AG09309 (cell line): ENCODE results near the gene NUDT3.

Source experiments
- DNase-seq: peaks from one replicate; pipeline ENCODE4 v3.0.0-alpha.2; 2010; ENCODE audit warnings: low read depth
- H3K4me3 ChIP-seq: 2 replicates; pipeline ENCODE4 v1.5.1; 2011; ENCODE audit warnings: mild to moderate bottlenecking, low read depth, low read length, moderate library complexity; ENCODE audit not compliant: control insufficient read depth
- TF ChIP-seq, protein P1 (sequence below): IDR thresholded peaks from 2 replicates; pipeline ENCODE4 v1.5.1; 2011; ENCODE audit warnings: mild to moderate bottlenecking, low read depth, low read length, inconsistent platforms; ENCODE audit not compliant: insufficient read depth, control insufficient read depth; ENCODE audit errors: missing control alignments

The NUDT3 gene

DNA sequence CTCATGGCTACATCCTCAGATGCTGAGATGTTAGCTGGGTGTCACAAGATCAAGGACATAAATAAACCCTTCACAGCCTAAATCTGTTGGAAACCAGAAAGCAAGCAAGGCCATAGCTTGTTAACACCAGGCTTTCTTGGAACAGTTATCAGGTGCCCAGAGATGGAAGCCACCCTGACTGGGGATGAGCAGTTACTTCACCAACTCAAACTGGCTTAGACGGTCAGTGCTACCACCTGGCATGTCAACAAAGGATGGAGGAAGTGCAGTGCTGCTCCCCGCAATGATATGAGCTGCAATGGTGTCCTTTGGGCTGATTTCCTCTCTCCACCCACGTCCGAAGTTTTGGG is 114.7 kb downstream of the NUDT3 start:
- no peak overlapping the region for H3K4me3 ChIP-seq
- TF ChIP-seq, protein P1, sequence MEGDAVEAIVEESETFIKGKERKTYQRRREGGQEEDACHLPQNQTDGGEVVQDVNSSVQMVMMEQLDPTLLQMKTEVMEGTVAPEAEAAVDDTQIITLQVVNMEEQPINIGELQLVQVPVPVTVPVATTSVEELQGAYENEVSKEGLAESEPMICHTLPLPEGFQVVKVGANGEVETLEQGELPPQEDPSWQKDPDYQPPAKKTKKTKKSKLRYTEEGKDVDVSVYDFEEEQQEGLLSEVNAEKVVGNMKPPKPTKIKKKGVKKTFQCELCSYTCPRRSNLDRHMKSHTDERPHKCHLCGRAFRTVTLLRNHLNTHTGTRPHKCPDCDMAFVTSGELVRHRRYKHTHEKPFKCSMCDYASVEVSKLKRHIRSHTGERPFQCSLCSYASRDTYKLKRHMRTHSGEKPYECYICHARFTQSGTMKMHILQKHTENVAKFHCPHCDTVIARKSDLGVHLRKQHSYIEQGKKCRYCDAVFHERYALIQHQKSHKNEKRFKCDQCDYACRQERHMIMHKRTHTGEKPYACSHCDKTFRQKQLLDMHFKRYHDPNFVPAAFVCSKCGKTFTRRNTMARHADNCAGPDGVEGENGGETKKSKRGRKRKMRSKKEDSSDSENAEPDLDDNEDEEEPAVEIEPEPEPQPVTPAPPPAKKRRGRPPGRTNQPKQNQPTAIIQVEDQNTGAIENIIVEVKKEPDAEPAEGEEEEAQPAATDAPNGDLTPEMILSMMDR = no peak
- no peak for DNase-seq

DNA sequence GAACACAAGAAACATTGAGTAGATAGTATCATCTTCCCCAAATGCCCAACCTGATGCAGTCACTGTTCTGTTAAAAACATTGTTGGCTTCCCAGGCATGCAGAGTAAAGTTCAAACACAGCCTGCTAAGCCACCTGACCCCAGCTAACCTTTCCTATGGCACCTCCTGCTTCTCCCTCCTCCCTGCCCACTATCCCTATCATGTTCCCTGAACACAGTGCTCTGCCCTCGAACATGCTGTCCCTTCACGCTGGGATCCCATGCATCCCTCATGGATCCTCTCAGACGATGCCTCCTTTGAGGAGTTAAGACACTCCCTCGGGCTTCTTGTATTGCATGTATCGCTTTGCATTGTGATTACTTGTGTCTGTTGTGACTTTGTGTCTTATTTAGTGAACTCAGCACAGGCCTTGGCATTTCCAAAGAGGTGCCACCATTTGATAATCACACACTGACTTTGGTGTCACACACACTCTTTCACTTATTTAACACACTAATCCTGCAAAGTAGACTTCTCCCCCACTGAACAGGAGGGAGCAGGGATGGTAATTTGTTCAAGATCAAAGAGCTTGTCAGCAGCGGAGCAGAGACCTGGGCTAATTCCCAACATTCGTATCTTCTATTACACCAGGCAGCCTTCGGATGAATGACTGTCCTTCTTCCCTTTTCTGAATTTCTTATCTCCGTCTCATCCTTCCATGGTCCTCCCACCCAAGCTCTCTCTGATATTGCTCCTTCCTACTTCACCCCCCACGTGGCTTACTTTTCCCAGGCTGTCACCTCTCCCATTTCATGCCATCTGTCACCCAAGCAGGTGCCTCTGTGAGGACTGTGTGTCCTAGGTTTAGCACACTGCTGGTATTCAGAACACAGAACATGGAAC is 115.3 kb downstream of the NUDT3 start:
- no peak overlapping the region for H3K4me3 ChIP-seq
- TF ChIP-seq, protein P1 = no peak
- DNase-seq = no peak

DNA sequence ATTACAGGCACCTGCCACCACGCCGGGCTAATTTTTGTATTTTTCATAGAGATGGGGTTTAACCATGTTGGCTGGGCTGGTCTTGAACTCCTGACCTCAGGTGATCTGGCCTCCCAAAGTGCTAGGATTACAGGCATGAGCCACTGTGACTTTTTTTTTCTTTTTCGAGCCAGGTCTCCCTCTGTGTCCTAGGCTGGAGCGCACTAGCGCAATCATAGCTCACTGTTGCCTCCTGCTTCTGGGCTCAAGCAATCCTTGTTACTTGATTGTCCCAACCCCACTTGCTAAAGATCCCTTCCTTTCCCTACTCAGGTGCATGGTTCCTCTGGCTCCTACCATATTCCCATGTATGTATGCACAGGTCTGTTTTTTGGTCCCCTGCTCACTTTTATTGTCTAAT is 116.3 kb downstream of the NUDT3 start:
- TF ChIP-seq, protein P1 = no peak
- no peak overlapping the region for H3K4me3 ChIP-seq

DNA sequence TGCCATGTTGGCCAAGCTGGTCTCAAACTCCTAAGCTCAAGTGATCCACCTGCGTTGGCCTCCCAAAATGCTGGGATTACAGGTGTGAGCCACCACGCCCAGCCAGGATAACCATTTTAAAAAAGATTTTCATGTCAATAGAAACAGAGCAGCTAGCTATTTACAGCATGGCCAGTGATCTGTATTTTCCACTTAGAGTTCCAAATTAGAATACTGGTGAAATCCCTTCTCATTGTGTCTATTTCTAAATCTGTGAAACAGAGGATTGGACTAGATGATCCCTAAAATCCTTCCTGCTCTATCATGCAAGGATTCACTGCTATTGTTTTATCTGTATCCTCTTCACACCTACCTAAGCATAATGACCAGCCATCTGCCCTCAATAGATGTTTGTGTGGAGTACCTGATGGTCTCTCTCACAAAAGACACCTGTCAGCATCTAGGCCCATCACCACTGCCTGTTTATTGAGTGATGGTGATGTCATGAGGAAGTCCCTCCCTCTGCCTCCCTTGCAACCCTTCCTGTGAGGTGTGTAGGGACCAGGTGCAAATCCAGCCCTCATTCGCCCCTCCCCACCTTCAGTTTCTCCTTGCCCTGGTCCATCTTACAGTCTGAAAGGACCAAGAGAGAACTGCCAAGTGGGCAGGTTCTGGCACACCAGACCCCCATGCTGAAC is 117.2 kb downstream of the NUDT3 start:
- TF ChIP-seq, protein P1 = no peak

More for the DNA sequence above, 116.3 kb downstream of the NUDT3 start:
- no peak for DNase-seq

DNA sequence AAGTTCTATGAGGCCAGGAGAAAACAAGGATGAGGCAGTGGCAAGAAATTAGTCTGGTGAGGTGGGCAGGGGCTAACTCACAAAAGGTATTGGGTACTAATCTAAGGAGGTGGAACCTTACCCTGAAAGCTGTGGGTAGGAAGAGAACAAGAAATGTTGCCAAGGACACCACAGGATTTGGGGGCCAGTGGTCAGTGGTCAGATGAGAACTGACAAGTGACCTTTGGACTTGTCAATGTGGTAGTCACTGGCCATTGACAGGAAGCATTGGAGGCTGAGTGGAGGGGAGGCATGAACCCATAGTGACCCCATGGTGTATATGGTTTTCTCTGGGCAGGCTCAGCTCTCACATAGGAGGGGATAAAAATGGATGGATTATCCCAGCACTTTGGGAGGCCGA is 118.3 kb downstream of the NUDT3 start:
- no peak overlapping the region for H3K4me3 ChIP-seq
- TF ChIP-seq, protein P1 = no peak
- DNase-seq = no peak

More for the DNA sequence above, 117.2 kb downstream of the NUDT3 start:
- no peak overlapping the region for H3K4me3 ChIP-seq
- DNase-seq = no peak

DNA sequence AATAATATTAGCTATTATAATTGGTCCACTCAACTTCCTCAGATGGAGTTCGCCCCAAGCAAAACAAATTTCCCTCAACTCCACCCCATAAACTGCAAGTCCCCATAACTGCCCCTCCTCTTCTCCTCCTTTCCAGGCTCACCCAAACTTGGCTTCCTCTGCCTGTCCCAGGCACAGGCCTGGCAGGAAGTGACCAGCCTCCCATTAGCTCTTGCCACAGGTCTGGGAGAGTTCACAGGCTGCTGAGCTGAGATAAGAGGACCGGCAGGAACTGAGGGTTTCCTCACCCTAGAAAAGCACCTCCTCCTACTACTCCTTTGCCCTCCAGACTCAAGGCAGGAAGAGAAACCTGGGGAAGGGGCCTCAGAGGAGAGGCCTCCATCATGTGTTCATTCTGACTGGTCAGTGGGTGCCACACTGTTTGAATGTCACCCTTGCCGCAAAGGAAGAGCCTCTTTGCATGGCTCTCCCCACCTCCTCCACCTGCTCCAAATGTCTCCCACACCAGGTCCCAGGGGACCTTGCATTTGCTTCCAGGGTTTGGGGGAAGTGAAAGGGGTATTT is 119.1 kb downstream of the NUDT3 start:
- H3K4me3 ChIP-seq = no peak overlapping the region
- DNase-seq = peak; percentile 8
- TF ChIP-seq, protein P1 = no peak
